GM12891 (cell line): Measurements from ENCODE around the gene CGB3.

Source experiments
- PAX5 ChIP-seq: IDR thresholded peaks from 2 replicates; pipeline ENCODE4 v1.6.1; 2011; ENCODE audit warnings: low read length, moderate library complexity, mild to moderate bottlenecking; ENCODE audit not compliant: insufficient read depth, severe bottlenecking
- POLR2A ChIP-seq: IDR thresholded peaks from 2 replicates; pipeline ENCODE4 v1.6.1; 2011; ENCODE audit warnings: low read depth, low read length, control low read depth
- POLR2AphosphoS5 ChIP-seq: IDR thresholded peaks from 2 replicates; pipeline ENCODE4 v1.6.1; 2011; ENCODE audit warnings: low read depth, low read length, control low read depth
- POU2F2 ChIP-seq: IDR thresholded peaks from 2 replicates; pipeline ENCODE4 v1.6.1; 2011; ENCODE audit warnings: low read depth, mild to moderate bottlenecking, control low read depth, low read length, moderate library complexity
- SPI1 ChIP-seq: IDR thresholded peaks from 2 replicates; pipeline ENCODE4 v1.6.1; 2011; ENCODE audit warnings: low read depth, low read length, control low read depth
- TAF1 ChIP-seq: IDR thresholded peaks from 2 replicates; pipeline ENCODE4 v1.6.1; 2011; ENCODE audit warnings: low read depth, low read length, control low read depth

GRCh38 chr19:49059053-49059452, 34.9 kb upstream of the CGB3 start:
- TF ChIP-seq POLR2A, result no peak
- TF ChIP-seq POU2F2, result no peak
- TF ChIP-seq TAF1, result no peak
- TF ChIP-seq POLR2AphosphoS5, result no peak
- no peak for TF ChIP-seq PAX5
- TF ChIP-seq SPI1, result no peak
